ENCODE measurements around the gene ADAMTS2. TPM values are rescaled to one million over a fixed set of nuclear protein-coding genes. Genes with fewer than 3 reads are reported as not detected.

Gene ADAMTS2
- total RNA-seq, 1 donor from 2014 or later = 7.7 TPM

DNA sequence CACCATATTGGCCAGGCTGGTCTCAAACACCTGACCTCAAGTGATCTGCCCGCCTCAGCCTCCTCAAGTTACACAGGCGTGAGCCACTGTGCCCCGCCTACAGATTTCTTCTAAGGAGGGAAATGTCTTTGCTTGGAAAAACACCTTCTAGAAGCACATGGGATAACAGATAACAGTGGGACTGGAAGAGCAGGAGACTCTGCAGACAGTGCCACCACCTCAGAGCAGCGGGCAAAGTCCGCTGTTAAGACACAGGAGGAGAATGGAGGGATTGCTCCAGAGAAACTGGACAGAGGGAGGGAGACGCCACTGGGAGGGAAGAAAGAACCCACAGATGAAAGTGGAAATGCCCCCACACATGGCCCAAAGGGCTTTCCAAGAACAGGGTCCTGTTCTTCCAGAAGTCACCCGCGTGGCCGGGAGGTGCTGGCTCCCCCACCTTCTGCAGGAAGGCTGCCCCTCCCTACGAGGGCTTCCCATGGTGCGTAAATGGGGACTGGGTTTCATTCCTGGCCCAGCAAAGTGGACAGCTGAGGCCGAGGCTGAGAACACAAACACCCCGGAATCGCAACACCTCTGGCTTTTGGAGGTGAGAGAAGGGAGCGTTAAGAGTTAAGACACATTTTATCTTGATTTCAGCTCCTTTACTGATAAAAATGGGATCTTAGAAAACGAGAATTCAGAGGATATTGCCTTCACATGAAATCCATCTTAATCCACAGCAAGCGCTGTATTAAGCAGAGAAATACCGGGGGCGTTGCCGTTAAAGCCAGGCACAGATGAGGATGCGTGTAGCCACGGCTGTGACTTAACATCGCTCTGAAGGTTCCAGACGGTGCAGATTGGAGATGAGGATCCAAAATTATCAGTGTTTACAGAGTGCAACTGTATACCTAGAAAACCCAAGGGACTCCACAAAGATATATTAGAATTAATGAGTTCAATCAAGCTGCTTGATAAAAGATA is 11.2 kb downstream of the ADAMTS2 start:
- H3K4me3 Mint-ChIP-seq = no peak overlapping the region
- H3K27me3 Mint-ChIP-seq = peaks cover 7% of the 10 kb centered on the region
- no peaks in the 10 kb centered on the region for H3K36me3 Mint-ChIP-seq
- no peak overlapping the region for H3K27ac Mint-ChIP-seq
- peaks cover 3% of the 10 kb centered on the region for H3K4me1 Mint-ChIP-seq (ENCODE audit: unreplicated experiment)
- no peaks in the 10 kb centered on the region for H3K9me3 Mint-ChIP-seq
- TF ChIP-seq, protein P1, sequence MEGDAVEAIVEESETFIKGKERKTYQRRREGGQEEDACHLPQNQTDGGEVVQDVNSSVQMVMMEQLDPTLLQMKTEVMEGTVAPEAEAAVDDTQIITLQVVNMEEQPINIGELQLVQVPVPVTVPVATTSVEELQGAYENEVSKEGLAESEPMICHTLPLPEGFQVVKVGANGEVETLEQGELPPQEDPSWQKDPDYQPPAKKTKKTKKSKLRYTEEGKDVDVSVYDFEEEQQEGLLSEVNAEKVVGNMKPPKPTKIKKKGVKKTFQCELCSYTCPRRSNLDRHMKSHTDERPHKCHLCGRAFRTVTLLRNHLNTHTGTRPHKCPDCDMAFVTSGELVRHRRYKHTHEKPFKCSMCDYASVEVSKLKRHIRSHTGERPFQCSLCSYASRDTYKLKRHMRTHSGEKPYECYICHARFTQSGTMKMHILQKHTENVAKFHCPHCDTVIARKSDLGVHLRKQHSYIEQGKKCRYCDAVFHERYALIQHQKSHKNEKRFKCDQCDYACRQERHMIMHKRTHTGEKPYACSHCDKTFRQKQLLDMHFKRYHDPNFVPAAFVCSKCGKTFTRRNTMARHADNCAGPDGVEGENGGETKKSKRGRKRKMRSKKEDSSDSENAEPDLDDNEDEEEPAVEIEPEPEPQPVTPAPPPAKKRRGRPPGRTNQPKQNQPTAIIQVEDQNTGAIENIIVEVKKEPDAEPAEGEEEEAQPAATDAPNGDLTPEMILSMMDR (conservative IDR thresholded peaks at IDR 0.05) = no peak
- no peak for DNase-seq (ENCODE audit: extremely low spot score, unreplicated experiment)

DNA sequence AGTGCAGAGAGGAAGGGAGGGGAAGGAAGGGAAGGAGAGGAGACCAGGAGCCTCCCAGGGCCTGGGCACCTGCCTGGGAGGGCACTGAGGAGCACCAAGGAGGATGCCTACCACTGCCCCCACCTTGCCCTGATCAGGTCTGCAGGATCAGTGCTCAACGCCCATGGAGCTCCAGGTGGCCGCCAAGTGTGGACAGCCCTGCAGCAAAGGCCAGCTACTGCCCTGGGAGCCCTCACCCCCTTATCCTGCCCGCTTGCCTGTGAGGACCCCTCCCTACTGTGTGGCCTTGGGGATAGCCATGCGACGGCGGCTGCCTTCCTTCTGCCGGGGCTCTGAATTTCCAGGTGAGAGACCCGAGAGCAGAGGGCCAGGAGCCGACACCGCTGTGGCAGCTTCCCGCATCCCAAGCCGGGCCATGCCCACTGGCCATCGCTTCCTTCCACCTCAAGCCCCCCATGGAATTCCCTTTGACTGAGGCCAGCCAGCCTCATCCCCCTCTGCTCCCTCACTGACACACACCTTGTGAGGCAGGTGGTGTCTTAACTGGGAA is 12.4 kb downstream of the ADAMTS2 start:
- no peaks in the 10 kb centered on the region for H3K9me3 Mint-ChIP-seq
- DNase-seq (ENCODE audit: extremely low spot score, unreplicated experiment) = no peak
- no peaks in the 10 kb centered on the region for H3K36me3 Mint-ChIP-seq
- H3K4me3 Mint-ChIP-seq = no peak overlapping the region
- H3K27ac Mint-ChIP-seq = no peak overlapping the region
- peaks cover 3% of the 10 kb centered on the region for H3K4me1 Mint-ChIP-seq (ENCODE audit: unreplicated experiment)
- peaks cover 7% of the 10 kb centered on the region for H3K27me3 Mint-ChIP-seq
- TF ChIP-seq, protein P1 (conservative IDR thresholded peaks at IDR 0.05) = no peak

- no peaks in the 10 kb centered on the region for H3K9me3 Mint-ChIP-seq
- no peak overlapping the region for H3K4me3 Mint-ChIP-seq
- DNase-seq (ENCODE audit: extremely low spot score, unreplicated experiment) = no peak
- TF ChIP-seq, protein P1 (conservative IDR thresholded peaks at IDR 0.05) = no peak
- no peaks in the 10 kb centered on the region for H3K4me1 Mint-ChIP-seq (ENCODE audit: unreplicated experiment)
- H3K36me3 Mint-ChIP-seq = no peaks in the 10 kb centered on the region
- peaks cover 10% of the 10 kb centered on the region for H3K27me3 Mint-ChIP-seq
- no peak overlapping the region for H3K27ac Mint-ChIP-seq
Measured at GRCh38 chr5:179331591-179332375, 13.5 kb downstream of the ADAMTS2 start.

GRCh38 chr5:179330186-179330900 is 14.9 kb downstream of the ADAMTS2 start:
- Mint-ChIP-seq H3K4me1 (ENCODE audit: unreplicated experiment) (peaks cover 7% of the 10 kb centered on the region), H3K27me3 (peaks cover 14% of the 10 kb centered on the region), H3K27ac (no peak overlapping the region), H3K9me3 (no peaks in the 10 kb centered on the region), H3K36me3 (no peaks in the 10 kb centered on the region), H3K4me3 (no peak overlapping the region)
- no peak for DNase-seq (ENCODE audit: extremely low spot score, unreplicated experiment)
- TF ChIP-seq, protein P1 (conservative IDR thresholded peaks at IDR 0.05) = no peak

- Mint-ChIP-seq H3K36me3 (no peaks in the 10 kb centered on the region), H3K9me3 (no peaks in the 10 kb centered on the region), H3K27me3 (peaks cover 11% of the 10 kb centered on the region), H3K4me1 (ENCODE audit: unreplicated experiment) (peaks cover 14% of the 10 kb centered on the region), H3K27ac (no peak overlapping the region), H3K4me3 (no peak overlapping the region)
- DNase-seq (ENCODE audit: extremely low spot score, unreplicated experiment) = no peak
- TF ChIP-seq, protein P1 (conservative IDR thresholded peaks at IDR 0.05) = no peak
Measured at GRCh38 chr5:179328291-179328690, 17.0 kb downstream of the ADAMTS2 start.
